DMS79 (cell line): ENCODE measurements around the gene PLCH1.
A peak's percentile ranks its signal among the peaks of the same experiment; 100 is the strongest.

ENCODE experiments used
- DNase-seq: peaks from one replicate; lab custom pipeline; 2025; lab: John Stamatoyannopoulos, UW

PLCH1 gene

GRCh38 chr3:155528579-155528978 lies 216.3 kb downstream of the PLCH1 start:
- DNase-seq: no peak

- DNase-seq: no peak
Measured at GRCh38 chr3:155525324-155525833, 219.5 kb downstream of the PLCH1 start.

GRCh38 chr3:155520463-155520862 lies 224.4 kb downstream of the PLCH1 start:
- no peak for DNase-seq

GRCh38 chr3:155519078-155519477 lies 225.8 kb downstream of the PLCH1 start:
- DNase-seq: no peak

- DNase-seq: no peak
Measured at GRCh38 chr3:155517903-155518302, 227.0 kb downstream of the PLCH1 start.

- no peak for DNase-seq
Measured at GRCh38 chr3:155516439-155516838, 228.4 kb downstream of the PLCH1 start.

- DNase-seq: no peak
Measured at GRCh38 chr3:155512867-155513261, 232.0 kb downstream of the PLCH1 start.

- DNase-seq: no peak
Measured at GRCh38 chr3:155512175-155512866, 232.6 kb downstream of the PLCH1 start.

GRCh38 chr3:155504682-155505081 lies 240.2 kb downstream of the PLCH1 start:
- peak; percentile 92 for DNase-seq

- no peak for DNase-seq
Measured at GRCh38 chr3:155502630-155503029, 242.2 kb downstream of the PLCH1 start.

- DNase-seq: no peak
Measured at GRCh38 chr3:155500194-155500818, 244.6 kb downstream of the PLCH1 start.

GRCh38 chr3:155497930-155498647 lies 246.8 kb downstream of the PLCH1 start:
- DNase-seq: no peak

GRCh38 chr3:155496206-155496605 lies 248.7 kb downstream of the PLCH1 start:
- DNase-seq: no peak

GRCh38 chr3:155495387-155495786 lies 249.5 kb downstream of the PLCH1 start:
- no peak for DNase-seq

GRCh38 chr3:155494332-155494731 lies 250.5 kb downstream of the PLCH1 start:
- DNase-seq: no peak

GRCh38 chr3:155492841-155493240 lies 252.0 kb downstream of the PLCH1 start:
- DNase-seq: no peak

GRCh38 chr3:155491696-155492095 lies 253.2 kb downstream of the PLCH1 start:
- DNase-seq: no peak

- DNase-seq: no peak
Measured at GRCh38 chr3:155488671-155489070, 256.2 kb downstream of the PLCH1 start.

- no peak for DNase-seq
Measured at GRCh38 chr3:155485897-155486296, 259.0 kb downstream of the PLCH1 start.

GRCh38 chr3:155481591-155481990 lies 263.3 kb downstream of the PLCH1 start:
- DNase-seq: no peak

GRCh38 chr3:155481089-155481488 lies 263.8 kb downstream of the PLCH1 start:
- no peak for DNase-seq

- no peak for DNase-seq
Measured at GRCh38 chr3:155465664-155466063, 279.2 kb downstream of the PLCH1 start.

- DNase-seq: no peak
Measured at GRCh38 chr3:155462672-155463071, 282.2 kb downstream of the PLCH1 start.
